ENCODE data around the gene BACE1. TPM values are rescaled to one million over a fixed set of nuclear protein-coding genes. Genes with fewer than 3 reads are reported as not detected.
A peak's percentile ranks its signal among the peaks of the same experiment; 100 is the strongest.
"Not testable (repeated sequence)": the region's sequence is repeated elsewhere in the genome, so short reads cannot be mapped to it uniquely, and the experiment has no call there.

Gene BACE1
- total RNA-seq, 2 donors from 2014 or later, result 1.1 TPM

- DNase-seq, result no peak
- H3K4me1 Mint-ChIP-seq (ENCODE audit: low read depth), result peaks cover 11% of the 10 kb centered on the region
- H3K36me3 Mint-ChIP-seq (ENCODE audit: insufficient read depth in 2 of 2), result peaks cover 2 to 7% of the 10 kb centered on the region in 2 donors
- H3K9me3 Mint-ChIP-seq, result no peaks in the 10 kb centered on the region
- no peak overlapping the region for H3K27ac Mint-ChIP-seq
- H3K4me3 Mint-ChIP-seq, result no peak overlapping the region
- H3K27me3 Mint-ChIP-seq (ENCODE audit: low read depth), result no peaks in the 10 kb centered on the region
- no peak for ATAC-seq (replicated peaks in 1 of 2)
Measured at GRCh38 chr11:117281869-117282268, 34.2 kb downstream of the BACE1 start.

GRCh38 chr11:117281159-117281558 is 34.9 kb downstream of the BACE1 start:
- H3K27ac Mint-ChIP-seq, result peak overlapping the region; percentile 21
- ATAC-seq (replicated peaks in 1 of 2), result no peak
- peaks cover 0 to 7% of the 10 kb centered on the region in 2 donors for H3K36me3 Mint-ChIP-seq (ENCODE audit: insufficient read depth in 2 of 2)
- H3K4me3 Mint-ChIP-seq, result no peak overlapping the region
- no peak for DNase-seq
- H3K27me3 Mint-ChIP-seq (ENCODE audit: low read depth), result no peaks in the 10 kb centered on the region
- no peaks in the 10 kb centered on the region for H3K9me3 Mint-ChIP-seq
- H3K4me1 Mint-ChIP-seq (ENCODE audit: low read depth), result peaks cover 11% of the 10 kb centered on the region

DNA sequence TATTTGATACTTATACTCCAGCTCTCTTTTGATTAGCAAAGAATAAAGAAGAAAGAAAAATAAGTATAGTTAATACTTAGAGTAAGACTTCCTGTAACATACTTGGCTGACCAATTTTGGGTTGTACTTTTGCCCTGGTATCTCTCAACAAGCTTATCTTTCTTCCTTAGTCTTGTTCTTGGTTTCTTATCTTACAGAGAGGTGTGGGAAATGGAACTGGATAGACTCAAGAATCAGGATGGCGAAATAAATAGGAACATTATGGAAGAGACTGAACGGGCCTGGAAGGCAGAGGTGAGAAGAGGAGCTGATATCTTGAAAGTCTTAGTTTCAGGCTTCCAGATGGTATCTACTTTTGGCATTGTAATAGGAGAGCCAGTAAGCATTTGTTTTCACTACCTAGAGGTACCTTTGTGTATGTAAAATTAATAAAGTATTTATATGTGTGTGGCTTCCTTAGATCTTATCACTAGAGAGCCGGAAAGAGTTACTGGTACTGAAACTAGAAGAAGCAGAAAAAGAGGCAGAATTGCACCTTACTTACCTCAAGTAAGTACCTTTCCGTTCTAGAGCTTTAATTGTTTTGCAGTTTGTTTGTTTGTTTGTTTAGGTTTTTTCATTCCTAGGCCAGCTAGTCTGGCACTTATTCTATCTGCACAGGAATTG is 36.2 kb downstream of the BACE1 start:
- H3K9me3 Mint-ChIP-seq, result no peaks in the 10 kb centered on the region
- peaks cover 16% of the 10 kb centered on the region for H3K4me1 Mint-ChIP-seq (ENCODE audit: low read depth)
- DNase-seq, result no peak
- H3K4me3 Mint-ChIP-seq, result peak overlapping the region in 1 of 2 donors; percentile 52
- H3K27ac Mint-ChIP-seq, result peak overlapping the region; percentile 56
- peak in 1 of 2 donors; percentile 58 for ATAC-seq (replicated peaks in 1 of 2)
- H3K36me3 Mint-ChIP-seq (ENCODE audit: insufficient read depth in 2 of 2), result peaks cover 0 to 11% of the 10 kb centered on the region in 2 donors
- H3K27me3 Mint-ChIP-seq (ENCODE audit: low read depth), result no peaks in the 10 kb centered on the region

- no peaks in the 10 kb centered on the region for H3K9me3 Mint-ChIP-seq
- DNase-seq (no peak), ATAC-seq (replicated peaks in 1 of 2) (no peak)
- H3K27me3 Mint-ChIP-seq (ENCODE audit: low read depth), result no peaks in the 10 kb centered on the region
- H3K27ac Mint-ChIP-seq, result no peak overlapping the region
- H3K36me3 Mint-ChIP-seq (ENCODE audit: insufficient read depth in 2 of 2), result peaks cover 0 to 15% of the 10 kb centered on the region in 2 donors
- no peak overlapping the region for H3K4me3 Mint-ChIP-seq
- H3K4me1 Mint-ChIP-seq (ENCODE audit: low read depth), result peaks cover 16% of the 10 kb centered on the region
Measured at GRCh38 chr11:117278347-117278746, 37.7 kb downstream of the BACE1 start.

DNA sequence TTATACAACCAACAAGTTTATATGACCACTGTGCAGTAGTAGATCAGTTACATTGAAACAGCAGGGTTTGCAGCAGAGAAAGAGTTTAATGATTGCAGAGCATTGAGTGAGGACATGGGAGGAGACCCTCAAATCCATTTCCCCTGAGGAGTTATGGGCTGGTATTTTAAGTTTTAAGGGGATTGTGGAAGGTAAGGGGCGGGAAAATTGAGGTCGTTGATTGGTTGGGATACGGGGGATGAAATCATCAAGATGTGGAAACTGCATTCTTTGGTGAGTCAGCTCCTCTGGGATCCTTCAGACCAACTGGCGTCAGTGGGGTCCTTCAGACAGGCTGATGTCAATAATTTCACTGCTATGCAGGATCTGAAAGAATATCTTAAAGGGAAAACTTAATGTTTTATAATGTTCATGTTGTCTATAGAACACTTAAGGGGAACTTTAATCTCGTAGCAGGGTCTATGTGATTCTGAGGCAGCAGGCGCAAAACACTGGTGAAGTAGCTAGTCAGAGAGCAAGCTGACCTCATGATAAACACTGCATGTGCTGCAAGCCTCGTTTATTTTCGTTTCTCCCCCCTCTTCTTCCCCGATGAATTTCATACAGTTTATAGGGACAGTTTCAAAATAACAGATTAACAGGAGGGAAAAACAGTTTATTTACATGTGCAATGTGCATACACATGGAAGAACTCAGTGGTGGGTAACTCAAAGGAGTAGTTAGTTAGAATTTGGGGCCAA is 42.3 kb downstream of the BACE1 start:
- H3K27ac Mint-ChIP-seq, result no peak overlapping the region

GRCh38 chr11:117272175-117272574 is 43.9 kb downstream of the BACE1 start:
- not testable (repeated sequence) for H3K4me3 Mint-ChIP-seq; ATAC-seq (replicated peaks in 1 of 2); DNase-seq; H3K27ac Mint-ChIP-seq; H3K27me3 Mint-ChIP-seq (ENCODE audit: low read depth); H3K4me1 Mint-ChIP-seq (ENCODE audit: low read depth); H3K9me3 Mint-ChIP-seq
- peaks cover 2 to 11% of the 10 kb centered on the region in 2 donors for H3K36me3 Mint-ChIP-seq (ENCODE audit: insufficient read depth in 2 of 2)

More for the DNA sequence above, 42.3 kb downstream of the BACE1 start:
- peaks cover 5% of the 10 kb centered on the region for H3K4me1 Mint-ChIP-seq (ENCODE audit: low read depth)
- H3K27me3 Mint-ChIP-seq (ENCODE audit: low read depth), result no peaks in the 10 kb centered on the region
- ATAC-seq (replicated peaks in 1 of 2), result no peak
- H3K36me3 Mint-ChIP-seq (ENCODE audit: insufficient read depth in 2 of 2), result peaks cover 2 to 11% of the 10 kb centered on the region in 2 donors
- no peak overlapping the region for H3K4me3 Mint-ChIP-seq
- DNase-seq, result no peak
- H3K9me3 Mint-ChIP-seq, result peaks cover 0 to 1% of the 10 kb centered on the region in 2 donors

DNA sequence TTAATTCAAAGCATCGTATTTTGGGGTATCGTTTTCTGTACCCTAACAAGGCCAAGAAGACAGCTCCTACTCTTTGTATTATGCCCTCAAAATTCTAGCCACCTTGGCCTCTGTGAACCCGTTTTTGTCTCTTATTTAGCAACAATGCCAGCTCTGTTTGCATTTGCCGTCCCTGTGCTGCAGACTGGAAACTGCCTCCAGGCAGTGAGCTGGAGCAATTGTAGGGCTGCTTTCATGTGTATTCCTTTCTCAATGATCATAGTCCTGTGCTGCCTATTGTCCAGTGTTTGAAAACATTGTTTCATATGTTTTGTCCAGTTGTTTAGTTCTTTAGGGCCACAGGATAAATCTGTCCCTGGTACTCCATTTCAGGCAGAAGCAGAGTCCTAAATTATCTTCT is 44.8 kb downstream of the BACE1 start:
- DNase-seq (no peak), ATAC-seq (replicated peaks in 1 of 2) (no peak)
- Mint-ChIP-seq H3K27ac (no peak overlapping the region), H3K36me3 (ENCODE audit: insufficient read depth in 2 of 2) (peaks cover 3 to 11% of the 10 kb centered on the region in 2 donors), H3K27me3 (ENCODE audit: low read depth) (no peaks in the 10 kb centered on the region), H3K9me3 (peaks cover 0 to 1% of the 10 kb centered on the region in 2 donors), H3K4me1 (ENCODE audit: low read depth) (peaks cover 5% of the 10 kb centered on the region), H3K4me3 (no peak overlapping the region)

- Mint-ChIP-seq H3K27ac (no peak overlapping the region), H3K9me3 (peaks cover 0 to 1% of the 10 kb centered on the region in 2 donors), H3K4me1 (ENCODE audit: low read depth) (no peaks in the 10 kb centered on the region), H3K27me3 (ENCODE audit: low read depth) (no peaks in the 10 kb centered on the region), H3K36me3 (ENCODE audit: insufficient read depth in 2 of 2) (peaks cover 3 to 7% of the 10 kb centered on the region in 2 donors), H3K4me3 (no peak overlapping the region)
- no peak for DNase-seq
- ATAC-seq (replicated peaks in 1 of 2), result no peak
Measured at GRCh38 chr11:117269856-117270255, 46.2 kb downstream of the BACE1 start.

DNA sequence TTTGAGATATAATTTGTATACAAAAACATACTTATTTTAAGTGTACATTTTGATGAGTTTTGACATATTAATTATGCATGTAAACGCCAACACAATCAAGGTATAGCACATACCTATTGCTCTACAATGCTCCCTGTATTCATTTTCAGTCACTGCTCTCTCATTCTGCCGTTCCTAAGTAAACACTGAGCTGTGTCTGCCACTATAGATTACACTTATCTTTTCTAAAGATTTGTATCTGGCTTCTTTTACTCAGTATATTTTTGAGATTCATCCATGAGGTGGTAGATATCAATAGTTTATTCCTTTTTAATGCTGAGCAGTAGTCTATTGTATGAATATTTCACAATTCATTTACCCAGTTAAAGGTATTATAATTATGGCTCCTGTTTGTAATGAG is 50.3 kb downstream of the BACE1 start:
- Mint-ChIP-seq H3K4me1 (ENCODE audit: low read depth) (no peaks in the 10 kb centered on the region), H3K27ac (no peak overlapping the region), H3K27me3 (ENCODE audit: low read depth) (no peaks in the 10 kb centered on the region), H3K4me3 (no peak overlapping the region), H3K36me3 (ENCODE audit: insufficient read depth in 2 of 2) (peaks cover 1 to 4% of the 10 kb centered on the region in 2 donors), H3K9me3 (no peaks in the 10 kb centered on the region)
- DNase-seq (no peak), ATAC-seq (replicated peaks in 1 of 2) (no peak)

- not testable (repeated sequence) for H3K9me3 Mint-ChIP-seq; DNase-seq; H3K4me3 Mint-ChIP-seq; H3K27me3 Mint-ChIP-seq (ENCODE audit: low read depth); H3K36me3 Mint-ChIP-seq (ENCODE audit: insufficient read depth in 2 of 2); ATAC-seq (replicated peaks in 1 of 2); H3K27ac Mint-ChIP-seq; H3K4me1 Mint-ChIP-seq (ENCODE audit: low read depth)
Measured at GRCh38 chr11:117264624-117265323, 51.3 kb downstream of the BACE1 start.

DNA sequence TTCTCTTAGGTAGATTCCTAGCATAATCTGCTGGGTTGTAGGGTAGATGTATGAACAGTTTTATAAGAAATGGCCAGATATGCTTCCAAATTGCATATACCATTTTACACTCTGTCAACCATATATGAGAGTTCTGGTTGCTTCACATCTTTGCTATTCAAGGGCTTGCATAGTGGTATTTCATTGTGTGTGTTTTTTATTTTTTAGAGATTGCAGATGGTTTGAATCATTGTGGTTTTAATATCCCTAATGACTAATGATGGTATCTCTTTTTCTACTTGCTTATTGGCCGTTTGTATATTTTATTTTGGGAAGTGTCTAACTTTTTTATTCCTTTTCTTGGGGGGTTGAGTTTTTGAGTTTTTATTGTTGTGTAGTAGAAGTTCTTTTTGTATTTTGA is 56.6 kb downstream of the BACE1 start:
- H3K27ac Mint-ChIP-seq, result no peak overlapping the region
- DNase-seq (no peak), ATAC-seq (replicated peaks in 1 of 2) (no peak)
- H3K4me3 Mint-ChIP-seq, result no peak overlapping the region
- no peaks in the 10 kb centered on the region for H3K9me3 Mint-ChIP-seq
- no peaks in the 10 kb centered on the region for H3K27me3 Mint-ChIP-seq (ENCODE audit: low read depth)
- H3K4me1 Mint-ChIP-seq (ENCODE audit: low read depth), result peaks cover 5% of the 10 kb centered on the region
- H3K36me3 Mint-ChIP-seq (ENCODE audit: insufficient read depth in 2 of 2), result peaks cover 0 to 8% of the 10 kb centered on the region in 2 donors

- no peak overlapping the region for H3K4me3 Mint-ChIP-seq
- H3K27me3 Mint-ChIP-seq (ENCODE audit: low read depth), result no peaks in the 10 kb centered on the region
- peaks cover 0 to 10% of the 10 kb centered on the region in 2 donors for H3K36me3 Mint-ChIP-seq (ENCODE audit: insufficient read depth in 2 of 2)
Measured at GRCh38 chr11:117258576-117258975, 57.5 kb downstream of the BACE1 start.

GRCh38 chr11:117256573-117256972 is 59.5 kb downstream of the BACE1 start:
- Mint-ChIP-seq H3K4me3 (no peak overlapping the region), H3K27ac (no peak overlapping the region), H3K9me3 (no peaks in the 10 kb centered on the region), H3K27me3 (ENCODE audit: low read depth) (no peaks in the 10 kb centered on the region), H3K36me3 (ENCODE audit: insufficient read depth in 2 of 2) (peaks cover 0 to 6% of the 10 kb centered on the region in 2 donors), H3K4me1 (ENCODE audit: low read depth) (peaks cover 5% of the 10 kb centered on the region)
- DNase-seq (no peak), ATAC-seq (replicated peaks in 1 of 2) (peak in 1 of 2 donors; percentile 39)

More at GRCh38 chr11:117258576-117258975, 57.5 kb downstream of the BACE1 start:
- H3K4me1 Mint-ChIP-seq (ENCODE audit: low read depth), result peaks cover 5% of the 10 kb centered on the region
- ATAC-seq (replicated peaks in 1 of 2) (no peak), DNase-seq (no peak)
- no peaks in the 10 kb centered on the region for H3K9me3 Mint-ChIP-seq
- no peak overlapping the region for H3K27ac Mint-ChIP-seq

Measured in activated T-cell treated with anti-CD3 and anti-CD28 coated beads, Interleukin-2, amount 50 U/mL, for 72 hours (primary cell).